Thyroid gland (tissue), 4 donors: Measurements from ENCODE around the gene TTC22. TPM values are rescaled to one million over a fixed set of nuclear protein-coding genes. Genes with fewer than 3 reads are reported as not detected.

Experiments used
- DNase-seq, 2 donors: peaks; one replicate each; pipeline ENCODE4 v3.0.0-alpha.2; 2019
- H3K27ac ChIP-seq, 3 donors: fragments of 200-600 bp; sonication (generic); 1 replicate in 2 of 3; 2 replicates in 1 of 3; pipeline ENCODE4 v1.5.1; 2016 to 2019; ENCODE audit warnings: mild to moderate bottlenecking in 1 of 3, moderate library complexity in 1 of 3
- H3K27me3 ChIP-seq: fragments of 200-600 bp; sonication (generic); one replicate; pipeline ENCODE4 v1.5.1; 2019
- H3K36me3 ChIP-seq, 2 donors: fragments of 200-600 bp; sonication (generic); one replicate each; pipeline ENCODE4 v1.5.1; 2016 to 2019
- H3K4me1 ChIP-seq, 2 donors: fragments of 200-600 bp; sonication (generic); one replicate each; pipeline ENCODE4 v1.5.1; 2017 to 2019
- H3K4me3 ChIP-seq, 3 donors: fragments of 200-600 bp; sonication (generic); replicated peaks in 1 of 3; 1 replicate in 2 of 3; 2 replicates in 1 of 3; pipeline ENCODE4 v1.5.1; 2016; ENCODE audit warnings: mild to moderate bottlenecking in 1 of 3
- H3K9me3 ChIP-seq: fragments of 200-600 bp; sonication (generic); one replicate; pipeline ENCODE4 v1.5.1; 2017
- POLR2A ChIP-seq, 2 donors: fragments of 450-650 bp; IDR thresholded peaks; one replicate each; pipeline ENCODE4 v1.6.1; 2017; ENCODE audit warnings: antibody characterized with exemption in 2 of 2, mild to moderate bottlenecking in 2 of 2, moderate library complexity in 1 of 2
- WGBS, 2 donors: methylation state at CpG; one replicate each; pipeline ENCODE4 v1.1.5; 2017; 5-methylcytosine and 5-hydroxymethylcytosine counted together
- intact Hi-C: fragments of 100-400 bp; cut with DNase I; formaldehyde crosslinking; loops from one replicate; pipeline ENCODE4 v1.15.1; 2023
- total RNA-seq, 4 donors: library from RNA; depleted of rRNA; stranded (reverse); fragments of >200 nt; gene quantifications; one replicate each; pipeline ENCODE4 v1.2.3, GENCODE V29; 2016
- TF ChIP-seq, protein P1 (sequence below), 6 experiments: fragments of 200-600 bp in 3 of 6; fragments of 450-650 bp in 3 of 6; sonication (generic) in 3 of 6; IDR thresholded peaks; one replicate each; pipeline ENCODE4 v1.5.1; 2016 to 2019; ENCODE audit warnings: antibody characterized with exemption in 6 of 6, mild to moderate bottlenecking in 2 of 6, inconsistent platforms in 1 of 6, moderate library complexity in 1 of 6

TTC22 gene
- total RNA-seq, 4 donors from 2014 or later, result 8.0 to 14.0 (median 11.1) TPM

DNA sequence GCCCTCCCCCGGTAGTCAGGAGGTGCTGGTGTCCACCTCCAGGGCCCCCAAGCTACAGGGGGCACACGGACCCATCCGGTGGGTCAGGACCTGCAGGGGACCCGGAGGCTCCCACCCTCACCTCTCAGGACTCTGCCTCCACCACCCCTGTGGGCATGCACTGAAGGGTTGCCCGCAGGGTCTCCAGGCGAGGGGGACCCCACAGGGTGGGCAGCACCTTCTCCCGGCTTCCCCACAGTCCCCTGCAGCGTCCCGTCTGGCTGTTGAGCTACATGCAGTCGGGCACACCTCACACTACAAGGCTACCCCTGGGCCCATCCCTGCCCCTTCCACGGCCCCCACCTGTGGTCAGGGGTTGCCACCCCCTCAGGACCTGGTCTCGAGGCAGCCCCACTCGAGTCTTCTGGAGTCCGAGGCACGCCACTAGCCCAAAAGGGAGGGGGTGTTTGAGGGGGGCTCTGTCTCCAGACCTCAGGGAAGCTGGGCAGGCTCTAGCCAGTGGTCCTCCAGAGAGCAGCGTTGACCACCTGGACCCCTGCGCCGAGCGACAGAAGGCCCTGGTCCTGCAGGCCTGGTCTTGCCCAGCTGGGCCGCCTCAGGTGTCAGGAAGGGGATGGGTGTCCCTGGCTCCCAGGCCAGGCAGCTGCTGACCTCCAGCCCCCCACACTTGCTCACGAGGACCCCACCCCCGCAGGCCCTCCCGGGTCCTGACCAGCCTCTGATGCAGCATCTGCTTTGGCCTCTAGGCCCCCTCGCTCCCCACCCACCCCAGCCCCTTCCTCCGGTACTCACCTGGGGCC lies 46.4 kb downstream of the TTC22 start:
- Histone ChIP-seq H3K36me3 (peaks cover 12 to 20% of the 10 kb centered on the region in 2 donors), H3K27me3 (no peaks in the 10 kb centered on the region), H3K9me3 (no peaks in the 10 kb centered on the region), H3K4me1 (no peaks in the 10 kb centered on the region), H3K4me3 (no peak overlapping the region), H3K27ac (no peak overlapping the region)
- WGBS, 2 donors, result 79 to 89% methylated on average over 8 to 14 of the region's 25 CpGs
- intact Hi-C loops, result no loop called here
- no peak for DNase-seq
- TF ChIP-seq, protein P1, sequence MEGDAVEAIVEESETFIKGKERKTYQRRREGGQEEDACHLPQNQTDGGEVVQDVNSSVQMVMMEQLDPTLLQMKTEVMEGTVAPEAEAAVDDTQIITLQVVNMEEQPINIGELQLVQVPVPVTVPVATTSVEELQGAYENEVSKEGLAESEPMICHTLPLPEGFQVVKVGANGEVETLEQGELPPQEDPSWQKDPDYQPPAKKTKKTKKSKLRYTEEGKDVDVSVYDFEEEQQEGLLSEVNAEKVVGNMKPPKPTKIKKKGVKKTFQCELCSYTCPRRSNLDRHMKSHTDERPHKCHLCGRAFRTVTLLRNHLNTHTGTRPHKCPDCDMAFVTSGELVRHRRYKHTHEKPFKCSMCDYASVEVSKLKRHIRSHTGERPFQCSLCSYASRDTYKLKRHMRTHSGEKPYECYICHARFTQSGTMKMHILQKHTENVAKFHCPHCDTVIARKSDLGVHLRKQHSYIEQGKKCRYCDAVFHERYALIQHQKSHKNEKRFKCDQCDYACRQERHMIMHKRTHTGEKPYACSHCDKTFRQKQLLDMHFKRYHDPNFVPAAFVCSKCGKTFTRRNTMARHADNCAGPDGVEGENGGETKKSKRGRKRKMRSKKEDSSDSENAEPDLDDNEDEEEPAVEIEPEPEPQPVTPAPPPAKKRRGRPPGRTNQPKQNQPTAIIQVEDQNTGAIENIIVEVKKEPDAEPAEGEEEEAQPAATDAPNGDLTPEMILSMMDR (IDR thresholded peaks at IDR 0.05), result no peak
- no peak for TF ChIP-seq POLR2A (IDR thresholded peaks at IDR 0.05)

DNA sequence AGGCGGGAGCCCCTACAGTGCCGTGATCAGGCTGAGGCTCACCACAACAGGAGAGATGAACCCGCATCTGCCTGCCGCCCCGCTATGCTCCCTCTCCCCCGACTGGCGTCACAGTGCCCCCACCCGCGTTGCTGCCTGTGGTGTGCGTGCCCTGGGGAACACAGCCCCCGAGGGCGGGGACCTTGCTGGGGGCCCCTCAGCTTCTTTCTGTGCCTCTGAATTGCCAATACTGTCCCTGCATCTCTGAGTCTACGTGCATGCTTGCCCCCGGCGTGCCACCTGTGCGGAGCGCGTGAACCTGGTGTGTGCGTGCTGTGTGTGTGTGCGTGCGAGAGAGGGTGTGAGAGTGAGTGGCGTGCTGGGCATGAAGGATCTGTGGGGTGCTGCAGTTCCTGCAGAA lies 47.1 kb downstream of the TTC22 start:
- no peak for DNase-seq
- WGBS, 2 donors, result 94 to 95% methylated on average over 21 to 22 of the region's 22 CpGs
- Histone ChIP-seq H3K4me1 (no peaks in the 10 kb centered on the region), H3K36me3 (peaks cover 12 to 20% of the 10 kb centered on the region in 2 donors), H3K9me3 (no peaks in the 10 kb centered on the region), H3K4me3 (no peak overlapping the region), H3K27ac (no peak overlapping the region), H3K27me3 (no peaks in the 10 kb centered on the region)
- intact Hi-C loops, result no loop called here
- TF ChIP-seq POLR2A (IDR thresholded peaks at IDR 0.05), result no peak
- TF ChIP-seq, protein P1 (IDR thresholded peaks at IDR 0.05), result no peak

DNA sequence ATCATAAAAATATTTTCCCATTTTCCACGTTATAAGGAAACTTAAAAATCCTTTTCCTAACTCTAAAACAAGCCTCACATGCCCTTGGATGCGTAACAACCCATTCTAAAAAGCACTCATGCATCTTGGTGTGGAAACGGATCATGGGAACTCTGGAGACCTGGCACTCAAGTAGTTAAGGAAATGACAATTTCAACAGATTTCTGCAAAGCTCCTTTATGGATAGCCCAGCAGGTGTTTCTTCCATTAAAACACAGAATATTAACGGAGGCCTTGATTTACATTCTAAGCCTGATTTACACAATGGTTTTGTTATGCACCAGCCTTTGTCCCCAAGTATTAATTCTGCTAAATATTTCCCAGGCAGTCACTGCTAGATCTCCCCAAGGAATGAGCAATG lies 49.7 kb downstream of the TTC22 start:
- TF ChIP-seq POLR2A (IDR thresholded peaks at IDR 0.05), result no peak
- TF ChIP-seq, protein P1 (IDR thresholded peaks at IDR 0.05), result no peak
- intact Hi-C loops, result no loop called here
- no peaks in the 10 kb centered on the region for H3K4me1 ChIP-seq
- H3K4me3 ChIP-seq, result no peak overlapping the region
- H3K36me3 ChIP-seq, result no peaks in the 10 kb centered on the region
- 57 to 63% methylated on average over 4 of the region's 4 CpGs for WGBS, 2 donors
- DNase-seq, result no peak
- no peaks in the 10 kb centered on the region for H3K27me3 ChIP-seq
- H3K27ac ChIP-seq, result no peak overlapping the region
- no peaks in the 10 kb centered on the region for H3K9me3 ChIP-seq

DNA sequence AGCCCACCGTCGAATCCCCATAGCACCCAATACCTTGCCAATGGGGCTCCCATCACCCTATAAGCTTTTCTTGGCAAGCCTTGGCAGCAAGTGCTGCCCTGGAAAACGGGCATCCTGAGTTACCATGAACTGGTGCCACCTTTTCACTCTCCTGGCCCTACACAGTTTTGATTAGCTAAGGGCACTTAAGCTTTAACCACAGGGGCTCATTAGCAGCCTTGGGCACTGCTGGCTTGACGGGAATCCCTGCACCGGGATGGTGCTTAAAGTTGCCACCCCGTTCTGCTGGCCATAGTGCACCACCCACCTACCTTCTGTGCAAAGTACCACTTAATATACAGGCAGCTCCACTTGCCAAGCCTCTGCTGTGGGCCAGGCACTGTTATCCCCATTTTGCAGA lies 50.5 kb downstream of the TTC22 start:
- no peaks in the 10 kb centered on the region for H3K4me1 ChIP-seq
- 49 to 52% methylated on average over 6 of the region's 6 CpGs for WGBS, 2 donors
- no peaks in the 10 kb centered on the region for H3K36me3 ChIP-seq
- no peaks in the 10 kb centered on the region for H3K9me3 ChIP-seq
- DNase-seq, result no peak
- no peaks in the 10 kb centered on the region for H3K27me3 ChIP-seq
- TF ChIP-seq, protein P1 (IDR thresholded peaks at IDR 0.05), result no peak
- no peak for TF ChIP-seq POLR2A (IDR thresholded peaks at IDR 0.05)
- no peak overlapping the region for H3K27ac ChIP-seq
- intact Hi-C loops, result no loop called here
- H3K4me3 ChIP-seq, result no peak overlapping the region

DNA sequence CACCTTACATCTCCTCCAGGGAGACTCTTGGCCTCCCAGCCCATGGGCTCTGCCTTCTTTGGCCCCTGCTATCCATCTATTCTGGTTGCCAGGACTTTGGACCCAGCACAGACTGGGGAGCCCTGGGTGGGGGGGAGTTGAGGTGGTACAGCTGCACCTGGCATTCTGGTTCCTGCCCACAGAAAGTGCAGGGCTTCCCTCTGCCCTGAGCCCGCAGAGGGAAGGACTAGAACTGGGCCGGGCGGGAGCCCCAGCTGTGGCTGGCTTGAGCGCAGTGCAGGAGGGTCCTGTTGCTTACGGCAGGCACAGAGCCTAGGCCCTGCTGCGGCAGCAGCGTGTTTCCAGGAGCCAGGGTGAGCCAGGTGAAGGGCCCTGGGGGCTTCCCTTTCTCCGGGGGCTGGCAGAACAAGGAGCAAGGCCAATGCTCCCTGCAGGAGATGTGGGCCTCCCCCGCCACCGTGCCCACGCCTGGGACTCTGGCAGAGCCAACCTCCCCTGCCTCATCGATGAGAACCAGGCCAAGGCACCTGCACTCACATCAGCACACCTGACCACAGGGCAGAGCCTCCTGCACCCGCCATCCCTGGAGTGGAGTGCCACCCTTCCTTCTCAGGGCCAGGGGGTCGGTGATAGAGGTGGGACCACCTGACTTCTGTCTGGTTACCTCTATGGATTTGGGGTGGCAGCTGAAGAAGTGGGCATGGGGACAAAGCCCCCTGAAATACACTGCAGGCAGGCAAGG lies 52.9 kb downstream of the TTC22 start:
- 76 to 94% methylated on average over 6 to 7 of the region's 14 CpGs for WGBS, 2 donors
- Histone ChIP-seq H3K4me3 (no peak overlapping the region), H3K27me3 (no peaks in the 10 kb centered on the region), H3K36me3 (peaks cover 0 to 4% of the 10 kb centered on the region in 2 donors), H3K27ac (no peak overlapping the region), H3K9me3 (no peaks in the 10 kb centered on the region), H3K4me1 (no peaks in the 10 kb centered on the region)
- no peak for TF ChIP-seq POLR2A (IDR thresholded peaks at IDR 0.05)
- TF ChIP-seq, protein P1 (IDR thresholded peaks at IDR 0.05), result no peak
- intact Hi-C loops, result no loop called here
- no peak for DNase-seq
